ENCODE results near the gene CHTF8. TPM values are rescaled to one million over a fixed set of nuclear protein-coding genes. Genes with fewer than 3 reads are reported as not detected.
A peak's percentile ranks its signal among the peaks of the same experiment; 100 is the strongest.

The CHTF8 gene
- total RNA-seq, 1 experiment from 2014 or later: 84.6 TPM

DNA sequence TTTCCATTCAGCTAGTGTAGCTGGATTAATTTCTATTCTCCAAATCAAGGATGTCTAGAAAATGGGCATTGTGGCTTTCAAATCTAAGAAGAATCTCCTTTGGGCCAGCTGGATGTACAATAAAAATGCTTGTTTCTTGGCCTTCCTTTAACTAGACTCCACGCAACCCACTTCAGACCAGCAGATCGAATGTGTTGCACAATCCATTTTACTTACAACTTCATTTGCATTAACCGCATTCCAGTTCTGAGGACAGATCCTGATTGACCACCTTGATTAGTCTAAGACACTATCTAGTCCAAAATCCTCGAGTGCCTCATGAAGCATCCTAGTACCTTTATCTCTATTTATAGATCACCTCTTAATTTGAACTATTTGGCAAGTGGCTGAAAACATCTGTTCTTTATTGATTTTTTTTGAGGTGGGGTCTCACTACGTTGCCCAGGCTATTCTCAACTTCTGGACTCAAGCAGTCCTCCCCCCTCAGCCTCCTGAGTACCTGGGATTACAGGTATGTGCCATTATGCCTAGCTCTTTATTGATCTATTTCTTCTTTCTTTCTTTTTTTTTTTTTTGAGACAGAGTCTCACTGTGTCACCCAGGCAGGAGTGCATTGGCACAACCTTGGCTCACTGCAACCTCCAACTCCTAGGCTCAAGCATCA, 47.2 kb downstream of the CHTF8 start:
- DNase-seq (ENCODE audit: low read depth): no peak

DNA sequence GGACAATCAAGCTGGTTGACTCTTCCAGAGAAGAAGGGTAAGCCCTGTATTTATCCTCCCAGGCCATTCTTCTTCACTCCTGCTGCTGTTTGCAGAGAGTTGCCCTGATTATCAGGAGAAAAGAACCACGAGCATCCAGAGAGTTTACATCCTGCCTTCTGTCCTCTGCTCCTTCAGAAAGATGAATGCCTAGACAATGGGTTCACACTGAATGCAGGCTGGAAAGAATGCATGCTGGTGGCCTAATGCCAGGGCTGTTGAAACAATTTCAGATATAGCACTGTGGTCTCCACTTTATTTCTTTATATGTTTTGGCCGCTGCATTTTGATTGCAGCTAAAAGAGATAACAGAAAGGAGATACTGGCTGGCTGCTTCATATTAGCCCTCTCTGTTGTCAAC, 48.1 kb downstream of the CHTF8 start:
- no peak for DNase-seq (ENCODE audit: low read depth)

DNA sequence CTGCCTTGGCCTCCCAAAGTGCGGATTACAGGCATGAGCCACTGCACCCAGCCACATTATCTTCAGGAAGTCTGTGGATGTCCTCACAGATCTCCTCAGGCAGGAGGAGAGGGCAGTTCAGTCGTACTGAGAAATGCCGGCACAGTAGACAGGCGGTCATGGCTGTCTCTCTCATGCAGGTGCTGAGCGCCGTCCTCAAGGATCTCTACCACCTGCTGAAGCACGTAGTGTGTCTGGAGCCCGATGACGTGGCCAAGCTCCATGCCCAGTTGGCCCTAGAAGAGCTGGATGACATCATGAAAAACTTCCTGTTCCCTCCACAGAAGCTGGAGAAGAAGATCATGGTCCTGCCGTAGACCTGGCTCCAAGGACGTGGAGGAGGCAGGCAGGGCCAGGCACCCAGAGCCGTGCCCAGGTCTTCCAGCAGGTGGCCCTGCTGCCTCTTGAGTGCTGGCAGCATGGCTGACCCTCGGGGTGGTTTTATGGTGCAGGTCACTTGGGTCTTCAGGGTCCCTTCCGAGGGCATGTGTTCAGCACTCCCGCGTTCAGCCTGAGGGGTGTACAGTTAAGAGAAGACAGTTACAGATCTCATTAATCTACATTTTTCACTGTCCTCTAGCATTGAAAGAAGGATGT, 49.0 kb downstream of the CHTF8 start:
- DNase-seq (ENCODE audit: low read depth): no peak

- no peak for DNase-seq (ENCODE audit: low read depth)
These were observed 52.7 kb downstream of the CHTF8 start for GRCh38 chr16:69079697-69080096.

GRCh38 chr16:69078073-69078472, 54.3 kb downstream of the CHTF8 start:
- no peak for DNase-seq (ENCODE audit: low read depth)

DNA sequence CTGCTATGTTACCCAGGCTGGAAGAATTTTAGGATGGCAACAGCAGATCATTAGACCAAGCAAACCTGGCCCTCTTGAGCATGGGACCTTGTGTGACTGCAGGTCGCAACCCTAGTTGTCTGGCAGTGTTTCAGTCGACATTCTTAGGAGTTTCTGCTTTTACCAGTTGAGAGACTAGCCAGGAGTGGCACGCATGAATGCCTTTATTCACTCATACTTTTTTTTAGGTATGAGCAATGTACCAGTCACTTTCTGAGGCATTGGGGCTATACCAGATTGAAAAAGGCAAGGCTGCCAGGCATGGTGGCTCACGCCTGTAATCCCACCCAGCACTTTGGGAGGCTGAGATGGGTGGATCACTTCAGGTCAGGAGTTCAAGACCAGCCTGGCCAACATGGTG, 55.1 kb downstream of the CHTF8 start:
- peak; percentile 94 for DNase-seq (ENCODE audit: low read depth)

GRCh38 chr16:69073181-69073702, 59.1 kb downstream of the CHTF8 start:
- DNase-seq (ENCODE audit: low read depth): peak; percentile 96

DNA sequence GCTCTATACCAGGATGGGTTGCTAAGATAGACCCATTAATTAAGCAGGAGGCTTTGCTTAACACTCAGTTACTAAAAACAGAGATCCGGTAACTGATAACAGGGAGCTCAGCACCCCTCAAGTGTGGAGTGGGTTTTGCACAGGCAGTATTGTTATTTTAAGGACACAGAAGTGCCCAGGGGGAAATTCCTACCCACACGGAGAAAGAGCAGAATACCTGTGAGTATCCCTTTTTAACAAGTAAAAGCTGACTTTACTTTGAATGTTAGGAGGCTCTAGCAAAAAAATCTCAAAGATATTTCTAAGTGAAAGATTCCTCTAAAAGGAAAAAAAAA, 59.8 kb downstream of the CHTF8 start:
- no peak for DNase-seq (ENCODE audit: low read depth)

DNA sequence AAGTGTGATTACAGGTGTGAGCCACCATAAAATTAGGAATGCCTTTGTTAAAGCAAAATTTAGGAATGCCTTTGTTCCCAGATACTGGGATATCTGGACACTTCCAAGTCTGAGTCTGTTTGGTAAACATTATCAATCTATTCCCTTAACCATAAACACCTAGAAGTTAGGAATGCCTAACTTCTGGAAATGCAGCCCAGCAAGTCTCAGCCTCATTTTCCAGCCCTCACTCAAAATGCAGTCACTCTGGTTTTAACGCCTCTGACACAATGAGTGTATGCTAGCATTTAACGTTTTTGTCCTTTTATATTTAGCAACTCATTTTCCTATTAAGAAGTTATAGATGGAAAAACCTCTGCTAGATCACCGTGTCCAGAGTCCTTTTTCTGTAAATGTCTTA, 61.4 kb downstream of the CHTF8 start:
- no peak for DNase-seq (ENCODE audit: low read depth)

GRCh38 chr16:69069504-69069903, 62.9 kb downstream of the CHTF8 start:
- peak; percentile 32 for DNase-seq (ENCODE audit: low read depth)

Other genes starting within 250 kb of the CHTF8 start
- 0.20 and 1.3 TPM in 2 replicates for gene HAS3, start 26.9 kb downstream of the CHTF8 start, total RNA-seq (2014; rRNA removed; shearing (Covaris generic))
- gene UTP4, start 61 bp upstream of the CHTF8 start, total RNA-seq (2014; rRNA removed; shearing (Covaris generic)): 32.0 and 37.4 TPM in 2 replicates
- 20.9 and 48.2 TPM in 2 replicates for gene SNTB2, start 54.6 kb upstream of the CHTF8 start, total RNA-seq (2014; rRNA removed; shearing (Covaris generic))
- gene VPS4A, start 178.8 kb upstream of the CHTF8 start, total RNA-seq (2014; rRNA removed; shearing (Covaris generic)): 27.8 and 32.1 TPM in 2 replicates
- gene PDF, start 198.0 kb upstream of the CHTF8 start, total RNA-seq (2014; rRNA removed; shearing (Covaris generic)): 23.5 and 29.5 TPM in 2 replicates
- 31.7 and 36.8 TPM in 2 replicates for gene COG8, start 207.0 kb upstream of the CHTF8 start, total RNA-seq (2014; rRNA removed; shearing (Covaris generic))
- 24.5 and 29.4 TPM in 2 replicates for gene NIP7, start 207.2 kb upstream of the CHTF8 start, total RNA-seq (2014; rRNA removed; shearing (Covaris generic))
- gene TMED6, start 219.2 kb upstream of the CHTF8 start, total RNA-seq (2014; rRNA removed; shearing (Covaris generic)): not detected in 2 replicates